ENCODE measurements around the gene ZDHHC14.
A peak's percentile ranks its signal among the peaks of the same experiment; 100 is the strongest.
"Not testable (repeated sequence)": the region's sequence is repeated elsewhere in the genome, so short reads cannot be mapped to it uniquely, and the experiment has no call there.

The ZDHHC14 gene

GRCh38 chr6:157380779-157381561 is at the start of gene ZDHHC14:
Gene ZDHHC14, plus strand, starts transcription at chr6:157381190.
- DNase-seq (ENCODE audit: low read depth): peak; percentile 76

GRCh38 chr6:157332813-157333212 is 48.2 kb upstream of the ZDHHC14 start:
- DNase-seq (ENCODE audit: low read depth): no peak

GRCh38 chr6:157333537-157333936 is 47.5 kb upstream of the ZDHHC14 start:
- DNase-seq (ENCODE audit: low read depth): no peak

- DNase-seq (ENCODE audit: low read depth): no peak
Measured at GRCh38 chr6:157333956-157334355, 47.0 kb upstream of the ZDHHC14 start.

- DNase-seq (ENCODE audit: low read depth): no peak
Measured at GRCh38 chr6:157335829-157336228, 45.2 kb upstream of the ZDHHC14 start.

- not testable (repeated sequence) for DNase-seq (ENCODE audit: low read depth)
Measured at GRCh38 chr6:157337276-157337675, 43.7 kb upstream of the ZDHHC14 start.

- DNase-seq (ENCODE audit: low read depth): no peak
Measured at GRCh38 chr6:157337751-157338150, 43.2 kb upstream of the ZDHHC14 start.

- no peak for DNase-seq (ENCODE audit: low read depth)
Measured at GRCh38 chr6:157339432-157339831, 41.6 kb upstream of the ZDHHC14 start.

- DNase-seq (ENCODE audit: low read depth): no peak
Measured at GRCh38 chr6:157343732-157344131, 37.3 kb upstream of the ZDHHC14 start.

GRCh38 chr6:157346373-157346772 is 34.6 kb upstream of the ZDHHC14 start:
- no peak for DNase-seq (ENCODE audit: low read depth)

GRCh38 chr6:157358287-157358686 is 22.7 kb upstream of the ZDHHC14 start:
- DNase-seq (ENCODE audit: low read depth): no peak

- no peak for DNase-seq (ENCODE audit: low read depth)
Measured at GRCh38 chr6:157361886-157362285, 19.1 kb upstream of the ZDHHC14 start.

- DNase-seq (ENCODE audit: low read depth): no peak
Measured at GRCh38 chr6:157364705-157365104, 16.3 kb upstream of the ZDHHC14 start.

- no peak for DNase-seq (ENCODE audit: low read depth)
Measured at GRCh38 chr6:157366648-157367047, 14.3 kb upstream of the ZDHHC14 start.

- DNase-seq (ENCODE audit: low read depth): no peak
Measured at GRCh38 chr6:157368359-157369049, 12.5 kb upstream of the ZDHHC14 start.

- DNase-seq (ENCODE audit: low read depth): no peak
Measured at GRCh38 chr6:157370755-157371154, 10.2 kb upstream of the ZDHHC14 start.

- DNase-seq (ENCODE audit: low read depth): no peak
Measured at GRCh38 chr6:157372501-157373280, 8.3 kb upstream of the ZDHHC14 start.

GRCh38 chr6:157374889-157375443 is 6.0 kb upstream of the ZDHHC14 start:
- no peak for DNase-seq (ENCODE audit: low read depth)

- DNase-seq (ENCODE audit: low read depth): no peak
Measured at GRCh38 chr6:157376241-157376640, 4.7 kb upstream of the ZDHHC14 start.

GRCh38 chr6:157376706-157377230 is 4.2 kb upstream of the ZDHHC14 start:
- DNase-seq (ENCODE audit: low read depth): no peak

- peak; percentile 81 for DNase-seq (ENCODE audit: low read depth)
Measured at GRCh38 chr6:157379656-157380457, 1.1 kb upstream of the ZDHHC14 start.
